KMS-11 (cell line): ENCODE measurements around the gene FITM1.

Source experiments
- H2AFZ ChIP-seq: fragments of 200-600 bp; sonication (generic); 2 replicates; pipeline ENCODE4 v1.6.1; 2016; ENCODE audit warnings: antibody characterized with exemption, mixed run types, low read depth
- H3K27ac ChIP-seq: fragments of 200-600 bp; sonication (generic); 2 replicates; pipeline ENCODE4 v1.6.1; 2016; ENCODE audit warnings: mild to moderate bottlenecking, mixed run types
- H3K27me3 ChIP-seq: fragments of 200-600 bp; sonication (generic); 2 replicates; pipeline ENCODE4 v1.6.1; 2017; ENCODE audit warnings: mild to moderate bottlenecking, low read depth, mixed run types, moderate library complexity; ENCODE audit not compliant: insufficient read depth
- H3K36me3 ChIP-seq: fragments of 200-600 bp; sonication (generic); 2 replicates; pipeline ENCODE4 v1.6.1; 2017; ENCODE audit warnings: mild to moderate bottlenecking, mixed run types; ENCODE audit not compliant: insufficient read depth
- H3K4me1 ChIP-seq: fragments of 200-600 bp; sonication (generic); 2 replicates; pipeline ENCODE4 v1.6.1; 2016; ENCODE audit warnings: mild to moderate bottlenecking, low read depth, mixed run types; ENCODE audit not compliant: poor library complexity, severe bottlenecking
- H3K4me2 ChIP-seq: fragments of 200-600 bp; sonication (generic); 2 replicates; pipeline ENCODE4 v1.7.0; 2016; ENCODE audit warnings: mild to moderate bottlenecking, mixed run types
- H3K4me3 ChIP-seq: fragments of 200-600 bp; sonication (generic); IDR thresholded peaks from 2 replicates; pipeline ENCODE4 v1.6.1; 2017; ENCODE audit warnings: low read depth, low read length, mixed read lengths; ENCODE audit not compliant: insufficient read depth
- H3K79me2 ChIP-seq: fragments of 200-600 bp; sonication (generic); 2 replicates; pipeline ENCODE4 v1.6.1; 2016; ENCODE audit warnings: low read depth, mixed run types; ENCODE audit not compliant: insufficient read depth
- H3K9ac ChIP-seq: fragments of 200-600 bp; sonication (generic); 2 replicates; pipeline ENCODE4 v1.6.1; 2016; ENCODE audit warnings: mild to moderate bottlenecking, mixed run types
- H4K20me1 ChIP-seq: fragments of 200-600 bp; sonication (generic); 2 replicates; pipeline ENCODE4 v1.6.1; 2016; ENCODE audit warnings: mild to moderate bottlenecking, mixed run types; ENCODE audit not compliant: insufficient read depth
- CTCF ChIP-seq: fragments of 200-600 bp; sonication (generic); conservative IDR thresholded peaks from 2 replicates; pipeline ENCODE4 v1.6.1; 2017; ENCODE audit warnings: low read depth, mild to moderate bottlenecking, antibody characterized with exemption, low read length, moderate library complexity, mixed read lengths

FITM1 gene

GRCh38 chr14:24127673-24128072 lies 2.8 kb upstream of the FITM1 start:
- Histone ChIP-seq H2AFZ (no peak overlapping the region), H4K20me1 (no peaks in the 10 kb centered on the region), H3K4me3 (no peak overlapping the region), H3K27me3 (no peaks in the 10 kb centered on the region), H3K4me1 (no peaks in the 10 kb centered on the region), H3K79me2 (no peaks in the 10 kb centered on the region), H3K4me2 (no peak overlapping the region), H3K9ac (no peak overlapping the region), H3K27ac (no peak overlapping the region), H3K36me3 (no peaks in the 10 kb centered on the region)
- TF ChIP-seq CTCF = no peak

GRCh38 chr14:24129410-24129998 lies 955 bp upstream of the FITM1 start:
- Histone ChIP-seq H4K20me1 (no peaks in the 10 kb centered on the region), H3K4me1 (no peaks in the 10 kb centered on the region), H3K9ac (no peak overlapping the region), H3K79me2 (no peaks in the 10 kb centered on the region), H3K4me2 (no peak overlapping the region), H2AFZ (no peak overlapping the region), H3K4me3 (no peak overlapping the region), H3K36me3 (no peaks in the 10 kb centered on the region), H3K27ac (no peak overlapping the region), H3K27me3 (no peaks in the 10 kb centered on the region)
- TF ChIP-seq CTCF = no peak

- no peak overlapping the region for H3K4me2 ChIP-seq
- no peaks in the 10 kb centered on the region for H3K36me3 ChIP-seq
- H3K79me2 ChIP-seq = no peaks in the 10 kb centered on the region
- H3K9ac ChIP-seq = no peak overlapping the region
- no peak for TF ChIP-seq CTCF
- no peak overlapping the region for H3K27ac ChIP-seq
- no peaks in the 10 kb centered on the region for H3K27me3 ChIP-seq
- H3K4me3 ChIP-seq = no peak overlapping the region
- H4K20me1 ChIP-seq = no peaks in the 10 kb centered on the region
- H2AFZ ChIP-seq = no peak overlapping the region
- no peaks in the 10 kb centered on the region for H3K4me1 ChIP-seq
Observed at GRCh38 chr14:24130717-24131548, 474 bp downstream of the FITM1 start.

- TF ChIP-seq CTCF = no peak
- Histone ChIP-seq H3K4me1 (no peaks in the 10 kb centered on the region), H3K4me3 (no peak overlapping the region), H3K9ac (no peak overlapping the region), H4K20me1 (no peaks in the 10 kb centered on the region), H3K27me3 (no peaks in the 10 kb centered on the region), H3K79me2 (no peaks in the 10 kb centered on the region), H3K36me3 (no peaks in the 10 kb centered on the region), H2AFZ (no peak overlapping the region), H3K27ac (no peak overlapping the region), H3K4me2 (no peak overlapping the region)
Observed at GRCh38 chr14:24131549-24131966, 1.1 kb downstream of the FITM1 start.
